ENCODE results near the gene NELFA.
"Not testable (repeated sequence)": the region's sequence is repeated elsewhere in the genome, so short reads cannot be mapped to it uniquely, and the experiment has no call there.

NELFA gene

DNA sequence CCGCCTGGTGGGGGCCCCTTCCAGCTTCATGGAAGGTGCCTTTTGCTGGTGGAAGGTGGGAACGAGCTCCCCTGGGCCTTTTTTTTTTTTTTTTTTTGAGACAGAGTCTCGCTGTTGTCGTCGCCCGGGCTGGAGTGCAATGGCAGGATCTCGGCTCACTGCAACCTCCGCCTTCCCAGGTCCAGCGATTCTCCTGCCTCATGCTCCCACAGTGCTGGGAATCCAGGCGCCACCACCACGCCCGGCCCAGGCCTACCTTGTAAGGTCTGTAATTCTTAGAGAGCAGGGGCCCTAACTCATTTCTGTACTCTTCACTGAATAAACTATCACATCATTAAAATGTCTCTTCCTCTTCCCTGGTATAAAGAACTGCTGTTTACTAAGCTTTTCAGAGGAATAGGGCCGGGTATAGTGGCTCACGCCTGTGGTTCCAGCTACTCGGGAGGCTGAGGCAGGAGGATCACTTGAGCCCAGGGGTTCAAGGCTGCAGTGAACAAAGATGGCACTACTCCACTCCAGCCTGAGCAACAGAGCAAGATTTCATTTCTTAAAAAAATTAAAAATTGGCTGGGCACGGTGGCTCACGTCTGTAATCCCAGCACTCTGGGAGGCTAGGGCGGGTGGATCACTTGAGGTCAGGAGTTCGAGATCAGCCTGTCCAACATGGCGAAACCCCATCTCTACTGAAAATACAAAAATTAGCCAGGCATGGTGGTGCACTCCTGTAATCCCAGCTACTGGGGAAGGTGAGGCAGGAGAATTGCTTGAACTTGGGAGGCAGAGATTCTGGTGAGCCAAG lies 14.9 kb downstream of the NELFA start:
- DNase-seq = not testable (repeated sequence)

DNA sequence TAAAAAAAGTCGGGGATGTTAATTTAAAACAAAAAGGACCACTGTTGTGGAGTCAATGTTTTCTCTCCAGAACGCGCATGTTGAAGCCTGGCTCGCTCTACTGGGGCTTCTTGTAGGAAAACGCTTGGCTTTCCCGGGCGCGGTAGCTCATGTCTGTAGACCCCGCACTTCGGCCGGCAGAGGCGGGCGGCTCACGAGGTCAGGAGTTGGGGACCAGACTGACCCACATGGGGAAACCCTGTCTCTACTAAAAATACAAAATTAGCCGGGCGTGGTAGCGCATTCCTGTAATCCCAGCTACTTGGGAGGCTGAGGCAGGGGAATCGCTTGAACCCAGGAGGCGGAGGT lies 15.6 kb downstream of the NELFA start:
- no peak for DNase-seq

DNA sequence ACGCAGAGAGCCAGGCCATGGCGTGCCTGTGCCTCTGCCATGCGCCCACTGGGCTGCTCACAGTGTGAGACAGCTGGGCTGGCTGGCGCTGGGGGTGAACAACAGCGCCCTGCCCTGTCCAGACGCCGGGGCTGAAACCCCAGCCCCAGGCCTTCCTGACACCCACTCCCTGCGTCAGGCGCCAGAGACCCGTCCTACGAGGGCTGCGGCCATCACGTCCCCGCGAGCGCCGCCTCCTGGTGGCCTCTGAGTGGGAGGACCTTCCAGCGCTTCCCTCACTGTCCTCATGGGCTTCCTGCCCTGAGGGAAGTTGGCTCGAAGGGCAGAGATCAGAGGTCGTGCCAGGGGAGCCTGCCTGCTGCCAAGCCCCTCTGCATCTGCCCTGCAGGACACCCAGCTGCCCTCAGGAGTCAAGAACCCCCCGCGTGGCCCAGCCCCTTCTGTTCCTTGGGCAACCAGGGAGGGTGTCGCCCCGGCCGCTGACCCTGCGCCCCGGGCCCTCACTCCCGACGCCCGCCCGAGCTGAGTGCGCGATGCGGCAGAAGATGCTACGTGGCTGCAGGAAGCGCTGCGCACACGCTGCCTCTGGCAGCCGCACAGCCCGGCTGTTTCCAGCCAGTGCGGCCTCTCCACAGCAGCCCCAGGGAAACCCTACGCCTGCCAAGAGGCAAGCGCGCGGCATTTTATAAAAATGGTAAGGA lies 16.2 kb downstream of the NELFA start:
- no peak for DNase-seq

DNA sequence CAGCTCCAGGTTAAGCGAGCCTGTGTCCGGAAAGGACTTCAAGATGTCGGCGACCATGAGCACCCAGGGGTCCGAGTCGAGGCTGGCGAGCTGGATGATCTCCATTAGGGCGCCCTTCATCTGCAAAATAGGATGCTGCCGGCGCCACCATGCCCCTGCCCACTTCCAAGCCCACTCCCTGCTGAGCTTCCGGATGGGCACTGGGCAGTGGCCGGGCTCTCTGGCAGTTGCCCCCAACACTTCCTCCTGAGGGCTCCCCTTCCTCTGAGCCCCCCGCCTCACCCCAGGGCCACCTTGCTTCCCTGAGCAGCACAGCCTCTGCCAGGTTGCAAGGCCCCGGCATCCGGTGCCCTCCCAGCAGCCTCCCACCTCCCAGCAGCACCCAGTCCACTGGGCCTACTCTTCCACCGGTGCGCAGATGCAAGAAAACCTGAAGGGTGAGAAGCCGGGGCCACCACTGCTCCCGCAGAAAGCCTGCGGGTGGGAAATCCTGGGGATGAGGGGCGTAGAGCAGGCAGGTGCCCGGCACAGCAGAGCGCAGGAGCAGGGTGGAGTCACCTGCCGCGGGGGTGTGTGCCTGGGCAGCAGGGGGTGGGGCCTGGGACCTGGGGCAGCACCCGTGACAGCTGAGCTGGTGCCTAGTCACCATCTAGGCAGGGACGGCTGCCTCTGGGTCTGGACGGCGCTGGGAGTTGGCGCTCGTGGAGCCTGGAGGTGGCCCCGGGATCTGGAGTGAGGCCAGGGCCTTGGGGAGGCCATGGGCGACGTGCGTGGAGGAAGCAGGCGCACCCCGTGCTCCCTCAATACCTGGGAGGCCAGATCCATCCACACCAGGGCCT lies 17.0 kb downstream of the NELFA start:
- no peak for DNase-seq

DNA sequence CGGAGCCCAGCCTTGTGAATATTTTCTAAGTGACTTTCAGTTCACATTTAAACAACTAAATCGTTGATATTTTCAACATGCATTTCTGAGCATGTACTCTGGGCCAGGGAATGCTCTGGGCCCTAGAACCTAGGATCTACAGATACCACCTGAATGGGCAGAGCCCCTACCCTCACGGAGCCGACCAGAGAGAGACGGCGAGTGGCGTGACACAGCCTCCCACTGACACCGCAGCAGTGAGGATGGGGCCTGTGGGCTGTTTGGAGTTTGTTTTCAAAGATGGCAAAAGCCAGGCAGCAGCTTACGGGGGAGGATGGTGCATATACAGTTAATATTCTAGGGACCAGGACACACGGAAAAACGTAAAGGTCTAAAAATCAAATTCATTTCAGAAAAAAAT lies 17.7 kb downstream of the NELFA start:
- DNase-seq = no peak

DNA sequence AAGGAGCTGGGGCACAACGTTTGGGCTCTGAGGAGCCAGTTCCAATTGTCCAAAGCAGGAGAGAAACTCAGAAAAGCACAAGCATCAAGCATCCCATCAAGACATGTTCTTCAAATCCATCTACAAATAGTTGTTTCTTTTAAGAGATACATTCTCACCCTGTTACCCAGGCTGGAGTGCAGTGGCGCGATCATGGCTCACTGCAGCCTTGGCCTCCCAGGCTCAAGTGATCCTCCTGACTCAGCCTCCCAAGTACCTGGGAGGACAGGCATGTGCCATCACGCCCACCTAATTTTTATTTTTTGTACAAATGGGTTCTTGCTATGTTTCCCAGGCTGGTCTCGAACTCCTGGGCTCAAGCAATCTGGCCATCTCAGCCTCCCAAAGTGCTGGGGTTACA lies 18.1 kb downstream of the NELFA start:
- no peak for DNase-seq

DNA sequence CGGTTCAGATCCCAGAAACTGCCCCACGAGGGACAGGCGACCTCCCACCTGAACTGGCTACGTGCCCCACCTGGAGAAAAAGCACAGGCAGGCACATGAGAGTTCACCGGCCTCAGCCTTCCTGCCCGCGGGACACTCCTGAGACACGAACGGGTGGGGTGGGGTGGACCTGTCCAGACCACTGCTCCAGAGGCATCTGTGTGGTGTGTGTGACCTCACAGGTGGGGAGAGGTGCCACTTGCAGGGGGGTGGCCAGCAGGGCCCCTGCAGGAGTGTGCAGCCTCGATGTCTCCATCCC lies 18.5 kb downstream of the NELFA start:
- no peak for DNase-seq

DNA sequence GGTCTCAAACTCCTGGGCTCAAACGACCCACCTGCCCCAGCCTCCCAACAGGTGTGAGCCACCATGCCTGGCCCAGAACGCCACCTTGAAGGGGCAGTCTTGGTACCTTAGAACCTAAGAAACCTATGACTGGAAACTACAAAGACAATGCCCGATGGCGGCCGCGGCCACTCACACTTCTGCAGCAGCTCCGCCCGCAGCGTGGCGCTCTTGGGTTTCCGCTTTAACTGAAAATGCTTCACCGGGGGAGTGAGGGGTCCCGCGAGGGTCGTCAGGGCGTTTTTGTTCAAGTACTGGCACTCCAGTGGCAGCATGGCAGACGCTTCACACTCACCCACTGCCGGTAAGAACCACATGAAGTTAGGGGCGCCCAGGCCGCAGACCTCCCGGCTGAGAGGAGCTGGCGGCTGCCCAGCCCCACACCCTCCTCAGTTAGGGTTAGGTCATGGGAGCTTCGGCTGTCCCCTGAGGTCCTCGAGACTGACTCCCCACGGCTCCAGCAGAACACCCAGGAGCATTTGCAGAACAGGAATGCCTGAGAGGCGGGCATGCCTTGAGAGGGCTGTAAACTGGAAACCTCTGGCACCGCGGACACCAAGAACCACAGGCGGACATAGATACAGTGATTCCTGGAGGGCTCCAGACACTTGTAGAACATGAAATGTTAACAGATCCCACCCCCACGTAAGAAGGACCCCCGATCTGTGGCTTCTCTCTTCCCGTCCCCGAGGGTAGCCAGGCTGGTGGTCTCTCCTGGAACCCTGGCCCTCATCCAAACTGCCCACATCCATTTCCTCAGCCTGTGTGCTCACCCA lies 19.0 kb downstream of the NELFA start:
- DNase-seq = no peak

DNA sequence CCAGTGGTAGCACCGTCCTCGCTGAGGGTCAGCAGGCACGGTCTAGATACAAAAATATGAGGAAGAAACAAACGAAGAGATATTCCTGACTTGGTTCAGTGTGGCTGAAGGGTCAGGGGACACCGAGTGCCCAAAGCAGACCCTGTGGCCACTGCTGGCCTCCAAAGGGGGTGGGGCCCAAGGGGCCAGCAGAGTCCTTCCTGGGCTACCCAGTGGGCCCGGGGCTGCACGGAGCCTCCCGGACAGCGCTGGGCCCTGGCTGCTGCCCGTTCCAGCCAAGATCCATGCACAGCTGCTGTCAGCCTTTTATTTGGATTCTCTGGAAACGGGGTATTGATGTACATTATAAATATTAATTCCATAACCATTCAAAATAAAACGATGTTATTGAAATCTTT lies 20.4 kb downstream of the NELFA start:
- no peak for DNase-seq

DNA sequence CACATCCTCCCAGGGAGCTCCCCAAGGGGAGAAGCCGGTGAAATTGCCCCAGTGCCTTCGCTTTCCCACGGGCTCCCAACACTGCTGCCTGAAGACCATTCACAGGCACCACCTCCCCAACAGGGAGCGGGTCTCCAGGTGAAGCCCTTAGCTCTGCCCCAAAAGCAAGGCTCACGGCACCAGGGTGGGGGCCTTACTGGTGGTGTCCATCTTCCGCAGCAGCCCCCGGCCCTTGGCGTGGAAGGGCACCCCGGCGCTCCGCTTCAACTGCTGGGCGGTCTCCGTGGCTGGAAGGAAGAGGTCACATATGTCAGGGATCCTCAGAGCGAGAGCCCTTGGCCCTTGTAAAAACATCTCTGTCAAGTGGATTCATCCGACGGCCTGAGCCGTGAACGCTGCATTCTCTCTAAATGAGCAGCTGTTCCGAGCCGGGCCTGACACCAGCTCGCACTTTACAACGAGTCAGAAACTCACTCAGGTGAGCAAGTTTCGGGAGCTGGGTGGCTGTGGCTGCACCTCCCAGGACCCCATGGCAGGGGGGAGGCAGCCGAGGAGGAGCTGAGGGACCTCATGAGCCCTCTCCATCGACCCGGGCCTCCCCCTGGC lies 20.9 kb downstream of the NELFA start:
- no peak for DNase-seq

DNA sequence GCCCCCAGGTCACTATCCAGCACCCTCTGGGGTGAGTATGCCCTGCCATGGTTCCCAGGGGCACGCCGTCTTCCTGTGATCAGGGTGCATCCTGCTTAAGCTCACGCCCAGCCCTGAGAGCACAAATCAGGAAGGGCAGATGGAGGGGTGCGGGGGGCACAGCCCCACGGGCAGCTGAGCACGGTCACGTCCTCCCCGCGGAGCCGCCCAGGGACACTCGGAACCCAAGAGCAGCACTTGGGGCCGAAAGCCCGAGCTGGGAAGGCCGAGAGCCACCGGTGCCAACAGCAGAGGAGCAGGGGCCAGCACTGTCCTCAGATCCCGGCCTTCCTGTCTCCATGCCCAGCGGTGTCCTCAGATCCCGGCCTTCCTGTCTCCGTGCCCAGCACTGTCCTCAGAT lies 21.5 kb downstream of the NELFA start:
- no peak for DNase-seq

DNA sequence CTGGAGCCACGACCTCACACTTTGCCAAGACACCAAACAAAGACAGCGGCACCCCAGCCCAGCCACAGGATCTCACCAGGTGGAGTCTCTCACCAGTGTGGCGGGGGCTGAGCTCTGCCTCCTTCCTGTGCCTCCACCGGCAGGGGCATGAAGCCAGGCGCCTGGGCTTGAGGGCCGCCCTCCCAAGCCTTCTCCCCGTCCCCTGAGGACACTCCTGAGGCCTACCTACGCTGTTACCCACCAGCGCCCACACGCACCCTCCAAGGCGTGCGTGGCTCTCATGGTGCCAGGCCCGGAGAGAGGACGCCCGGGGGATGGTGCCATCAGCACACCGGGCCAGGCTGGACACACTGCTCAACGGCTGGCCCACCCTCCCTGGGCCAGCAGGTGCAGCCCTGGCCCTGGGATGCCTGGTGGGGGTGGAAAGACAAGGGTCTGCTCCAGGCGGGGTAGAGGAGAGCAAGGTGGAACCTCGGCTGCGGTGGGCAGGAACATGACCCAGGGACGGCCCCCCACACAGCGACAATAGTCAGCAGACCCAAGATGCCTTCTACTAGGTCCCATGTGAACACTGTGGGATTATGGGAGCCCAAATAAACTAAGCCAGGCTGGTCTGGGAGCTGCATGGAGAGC lies 22.1 kb downstream of the NELFA start:
- DNase-seq = no peak

DNA sequence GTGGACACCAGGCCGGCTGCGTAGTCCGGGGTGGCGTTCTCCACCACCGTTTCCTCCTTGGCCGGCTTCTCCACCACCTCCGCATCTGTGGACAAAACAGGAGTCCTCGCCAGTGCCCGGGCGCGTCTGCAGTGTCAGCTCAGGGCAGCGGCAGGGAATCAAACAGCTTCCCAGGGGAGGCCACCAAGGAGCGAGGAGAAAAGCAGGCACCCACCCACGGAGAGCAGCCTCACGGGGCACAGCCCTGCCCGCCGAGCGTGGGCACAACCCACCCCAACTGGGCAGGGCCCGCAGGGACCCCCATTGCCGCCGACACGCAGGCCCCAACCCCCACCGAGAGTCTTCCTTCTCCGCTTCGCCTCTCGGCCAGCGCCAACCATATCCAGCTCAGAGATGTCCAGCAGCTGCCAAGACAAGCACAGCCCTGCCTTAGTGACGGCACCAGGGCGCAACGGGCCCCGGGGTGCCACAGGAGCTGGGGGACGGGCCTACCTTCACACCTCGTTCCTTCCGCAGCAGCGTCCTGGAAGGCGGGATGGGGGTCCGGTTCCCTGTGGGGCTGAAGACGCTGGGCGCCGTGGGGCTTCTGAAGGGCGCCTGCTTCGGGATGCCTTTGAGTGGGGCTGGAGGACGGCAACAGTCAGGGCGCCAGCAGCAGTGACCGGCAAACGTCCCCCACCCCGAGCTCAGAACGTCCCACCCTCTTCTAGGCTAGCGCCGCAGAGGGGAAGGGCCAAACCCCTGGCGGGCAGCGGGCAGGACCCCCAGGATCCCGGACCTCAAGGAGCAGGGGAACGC lies 22.8 kb downstream of the NELFA start:
- DNase-seq = no peak

DNA sequence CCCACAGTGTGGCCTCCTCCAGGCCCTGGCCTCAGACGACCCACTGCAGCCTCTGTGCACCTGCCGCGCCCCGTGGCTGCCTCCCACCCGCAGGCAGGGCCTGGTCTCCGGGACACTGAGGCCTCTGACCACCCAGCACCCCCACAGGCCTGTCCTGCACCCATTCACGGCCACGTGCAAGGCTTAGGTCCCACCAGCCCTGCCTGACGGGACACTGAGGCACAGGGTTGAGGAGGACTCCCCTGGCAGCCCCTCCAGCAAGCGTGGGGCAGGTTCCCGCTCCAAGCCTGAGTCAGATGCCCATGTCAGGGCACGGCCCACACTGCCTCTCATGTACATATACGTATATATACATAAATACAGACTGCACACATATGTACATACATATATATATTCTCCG lies 23.5 kb downstream of the NELFA start:
- no peak for DNase-seq

DNA sequence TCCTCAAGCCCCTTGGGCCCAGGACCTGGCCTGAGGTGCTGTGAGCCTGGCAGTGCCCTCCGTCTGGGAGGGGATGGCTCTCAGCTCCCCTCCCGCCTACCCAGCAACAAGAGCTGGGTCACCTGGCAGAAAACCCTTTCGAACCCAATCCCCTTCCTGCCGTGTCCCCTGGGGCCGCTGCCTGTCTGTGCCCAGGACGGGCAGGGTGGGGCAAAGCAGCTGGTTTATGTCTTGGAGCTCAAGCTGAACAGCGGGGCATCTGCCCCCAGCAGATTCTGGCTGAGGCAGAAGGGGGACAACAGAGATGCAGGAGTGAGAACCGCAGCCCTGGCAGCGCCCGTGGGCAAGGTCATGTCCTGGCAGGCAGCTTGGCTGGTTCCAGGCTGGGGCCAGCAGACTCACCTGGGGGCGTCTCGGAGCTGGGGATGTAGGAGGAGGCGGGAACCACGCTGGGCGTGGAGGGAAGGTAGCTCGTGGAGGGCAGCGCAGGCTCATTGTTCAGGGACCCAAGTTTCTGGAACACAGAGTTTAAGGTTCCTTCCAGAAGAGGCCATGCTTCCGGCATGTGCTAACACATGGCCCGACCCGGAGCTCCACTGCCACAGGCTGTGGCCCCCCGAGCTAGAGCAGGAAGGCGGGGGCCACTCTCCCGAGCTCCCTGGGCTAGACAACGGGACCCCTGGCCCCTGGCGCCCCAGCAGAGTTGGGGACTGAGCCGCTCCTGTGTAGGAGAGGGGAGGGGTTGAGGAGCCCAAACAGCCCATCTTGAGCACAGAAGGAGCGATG lies 24.2 kb downstream of the NELFA start:
- no peak for DNase-seq

DNA sequence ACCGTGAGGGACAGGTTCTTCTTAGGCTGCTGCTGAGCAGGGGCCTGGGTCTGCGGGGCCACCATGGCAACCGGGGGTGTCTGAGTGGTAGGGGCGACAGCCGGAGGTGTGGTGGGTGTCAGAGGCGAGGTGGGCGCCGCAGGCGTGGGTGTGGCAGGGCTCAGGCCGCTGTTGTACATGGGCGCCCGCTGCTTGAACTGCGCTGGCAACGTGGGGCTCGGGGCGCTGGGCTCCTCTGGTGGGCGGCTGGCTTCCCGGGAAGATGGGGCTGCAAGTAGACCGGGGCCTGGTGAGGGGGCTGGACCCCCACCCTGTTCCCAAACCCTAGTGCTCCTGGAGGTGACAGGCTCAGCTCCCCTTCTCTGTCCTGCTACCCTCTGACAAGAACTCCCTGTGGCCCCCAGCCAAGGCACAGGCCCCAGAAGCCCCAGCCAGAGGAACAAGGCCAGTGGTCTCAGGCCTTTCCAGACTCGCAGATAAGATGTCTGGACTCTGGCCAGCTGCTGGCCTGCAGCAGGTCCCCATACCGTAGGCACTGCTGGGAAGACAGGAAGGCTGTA lies 24.8 kb downstream of the NELFA start:
- DNase-seq = no peak

DNA sequence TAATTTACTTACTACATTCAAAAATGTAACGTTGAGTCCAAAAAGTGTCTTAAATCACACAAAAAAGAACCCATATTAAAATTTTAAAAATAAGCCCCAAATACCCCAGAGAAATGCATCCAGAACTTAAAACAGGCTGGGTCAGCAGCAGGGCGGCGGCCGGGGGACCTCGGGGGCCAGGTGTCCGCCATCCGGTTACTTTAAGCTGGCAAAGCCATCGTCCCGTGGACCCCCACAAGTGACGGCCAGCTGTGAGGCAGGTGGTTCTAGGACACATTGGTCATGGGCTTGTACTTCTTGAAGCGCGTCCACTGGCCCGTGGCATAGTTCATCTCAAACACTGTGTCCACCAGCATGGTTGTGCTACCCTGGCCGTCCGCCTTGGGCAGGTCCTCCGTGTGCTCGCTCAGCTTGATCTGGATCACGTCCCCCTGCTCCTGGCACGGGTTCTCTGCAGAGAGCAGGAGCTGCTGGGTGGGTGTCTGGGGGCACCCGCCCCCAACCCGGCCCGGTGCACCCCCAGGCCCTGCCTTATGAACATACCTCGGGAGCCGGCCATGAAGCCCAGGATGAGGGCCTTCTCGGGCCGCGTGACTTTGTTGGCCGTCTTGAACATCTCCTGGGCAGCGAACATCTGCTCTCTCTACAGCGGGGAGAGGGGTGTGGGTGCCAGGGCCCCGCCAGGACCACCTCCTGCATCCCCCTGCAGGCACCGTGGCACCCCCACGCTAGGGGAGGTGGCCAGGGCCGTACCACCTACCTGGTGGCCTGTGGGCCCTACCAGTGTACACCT lies 25.5 kb downstream of the NELFA start:
- no peak for DNase-seq

DNA sequence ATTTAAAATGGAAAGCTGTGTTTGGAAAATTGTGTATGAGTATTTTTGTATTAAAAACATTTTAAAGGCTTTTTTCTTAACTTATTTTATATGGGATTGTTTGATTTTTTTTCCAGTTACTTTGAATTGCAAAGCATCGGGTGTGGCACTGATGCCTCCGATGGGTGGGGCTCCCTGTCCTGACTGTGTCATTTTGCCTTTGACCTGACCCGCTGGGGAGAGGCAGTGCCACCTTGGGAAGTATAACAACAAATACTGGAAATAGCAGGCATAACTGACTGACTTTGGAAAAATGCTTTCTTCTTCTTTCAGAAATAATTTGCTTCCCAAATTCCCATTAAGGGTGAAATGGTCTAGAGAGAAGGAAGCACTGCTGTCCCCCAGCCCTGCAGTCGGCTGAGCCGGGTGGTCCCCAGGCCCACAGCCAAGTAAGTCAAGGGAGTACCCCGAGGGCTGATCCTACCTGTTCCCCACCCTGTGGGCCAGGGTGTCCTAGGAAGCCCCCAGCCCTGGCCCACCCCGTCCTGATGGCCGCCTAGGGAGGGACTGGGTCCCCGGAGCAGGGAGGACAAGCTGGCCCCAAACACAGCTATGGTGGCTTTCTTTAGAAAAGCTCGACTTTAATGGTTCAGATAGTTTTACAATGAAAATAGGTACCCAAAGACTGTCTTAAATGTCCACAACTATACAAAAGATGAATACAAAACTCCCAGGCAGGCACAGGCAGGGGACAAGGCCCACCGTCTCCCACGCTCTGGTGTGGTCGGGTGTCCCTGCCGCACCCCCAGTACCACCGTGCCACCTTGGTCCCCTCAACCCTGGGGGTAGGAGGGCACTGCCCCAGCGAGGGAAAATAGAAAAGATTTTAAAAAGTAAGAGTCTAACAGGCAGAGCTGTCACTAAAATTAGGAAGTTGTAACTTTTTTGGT lies 26.4 kb downstream of the NELFA start:
- DNase-seq = no peak
